ENCODE data around the gene KSR1.

Gene KSR1

GRCh38 chr17:27674335-27674734 is 218.1 kb downstream of the KSR1 start:
- DNase-seq (ENCODE audit: extremely low read depth, low read depth), result no peak
- H3K4me3 ChIP-seq (replicated peaks; ENCODE audit: low read depth, low read length), result no peak overlapping the region
- TF ChIP-seq, protein P1, sequence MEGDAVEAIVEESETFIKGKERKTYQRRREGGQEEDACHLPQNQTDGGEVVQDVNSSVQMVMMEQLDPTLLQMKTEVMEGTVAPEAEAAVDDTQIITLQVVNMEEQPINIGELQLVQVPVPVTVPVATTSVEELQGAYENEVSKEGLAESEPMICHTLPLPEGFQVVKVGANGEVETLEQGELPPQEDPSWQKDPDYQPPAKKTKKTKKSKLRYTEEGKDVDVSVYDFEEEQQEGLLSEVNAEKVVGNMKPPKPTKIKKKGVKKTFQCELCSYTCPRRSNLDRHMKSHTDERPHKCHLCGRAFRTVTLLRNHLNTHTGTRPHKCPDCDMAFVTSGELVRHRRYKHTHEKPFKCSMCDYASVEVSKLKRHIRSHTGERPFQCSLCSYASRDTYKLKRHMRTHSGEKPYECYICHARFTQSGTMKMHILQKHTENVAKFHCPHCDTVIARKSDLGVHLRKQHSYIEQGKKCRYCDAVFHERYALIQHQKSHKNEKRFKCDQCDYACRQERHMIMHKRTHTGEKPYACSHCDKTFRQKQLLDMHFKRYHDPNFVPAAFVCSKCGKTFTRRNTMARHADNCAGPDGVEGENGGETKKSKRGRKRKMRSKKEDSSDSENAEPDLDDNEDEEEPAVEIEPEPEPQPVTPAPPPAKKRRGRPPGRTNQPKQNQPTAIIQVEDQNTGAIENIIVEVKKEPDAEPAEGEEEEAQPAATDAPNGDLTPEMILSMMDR (IDR thresholded peaks at IDR 0.05; ENCODE audit: low read depth, low read length, missing control alignments), result no peak
